Fibroblast of gingiva (primary cell): Measurements from ENCODE around the gene BLVRA.
"Not testable (repeated sequence)": the region's sequence is repeated elsewhere in the genome, so short reads cannot be mapped to it uniquely, and the experiment has no call there.

Source experiments
- DNase-seq: peaks from one replicate; pipeline ENCODE4 v3.0.0-alpha.2; 2011; ENCODE audit warnings: low read depth

Gene BLVRA

GRCh38 chr7:43769281-43769680 lies 10.8 kb downstream of the BLVRA start:
- DNase-seq, result no peak

- DNase-seq, result no peak
Observed at GRCh38 chr7:43769791-43770465, 11.4 kb downstream of the BLVRA start.

DNA sequence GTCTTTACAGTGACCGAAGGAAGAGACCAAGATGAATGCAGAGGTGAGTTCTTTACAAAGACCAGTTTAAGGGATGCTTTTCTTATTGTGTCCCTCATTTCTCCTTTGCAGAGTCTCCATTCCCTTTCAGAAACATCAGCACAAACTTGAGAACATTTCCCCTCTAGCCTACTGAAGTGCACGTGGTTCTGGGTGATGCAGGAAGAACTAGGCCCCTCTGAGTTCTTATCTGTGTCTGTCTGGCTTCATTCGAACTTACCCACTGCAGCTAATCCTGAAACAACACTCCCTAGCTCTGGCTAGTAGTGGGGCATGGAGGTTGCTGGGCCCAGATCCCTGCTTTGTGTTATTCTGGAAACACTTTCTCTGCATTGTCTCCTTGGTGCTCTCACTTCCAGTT lies 12.6 kb downstream of the BLVRA start:
- DNase-seq, result no peak

DNA sequence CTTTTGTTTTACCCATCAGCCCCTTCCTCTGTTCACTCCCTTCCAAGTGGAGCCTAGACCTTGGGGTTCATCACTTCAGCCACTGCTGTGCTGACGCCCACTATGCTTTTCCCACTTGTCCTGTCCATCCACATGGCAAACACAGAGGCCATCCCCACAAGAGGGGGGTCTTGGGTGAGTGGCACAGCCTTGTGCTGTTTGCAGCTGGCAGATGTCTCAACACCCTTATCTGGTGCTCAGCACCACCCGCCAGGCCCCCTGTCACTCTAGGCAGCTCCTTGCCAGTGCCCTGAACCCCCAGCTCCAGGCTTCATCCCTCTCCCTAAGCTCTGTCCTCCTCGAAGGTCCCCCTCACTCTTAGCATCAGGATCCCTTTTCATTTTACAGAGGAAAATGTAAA lies 13.1 kb downstream of the BLVRA start:
- DNase-seq, result no peak

DNA sequence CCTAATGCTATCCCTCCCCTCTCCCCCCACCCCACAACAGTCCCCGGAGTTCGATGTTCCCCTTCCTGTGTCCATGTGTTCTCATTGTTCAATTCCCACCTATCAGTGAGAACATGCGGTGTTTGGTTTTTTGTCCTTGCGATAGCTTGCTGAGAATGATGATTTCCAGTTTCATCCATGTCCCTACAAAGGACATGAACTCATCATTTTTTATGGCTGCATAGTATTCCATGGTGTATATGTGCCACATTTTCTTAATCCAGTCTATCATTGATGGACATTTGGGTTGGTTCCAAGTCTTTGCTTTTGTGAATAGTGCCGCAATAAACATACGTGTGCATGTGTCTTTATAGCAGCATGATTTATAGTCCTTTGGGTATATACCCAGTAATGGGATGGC lies 14.8 kb downstream of the BLVRA start:
- not testable (repeated sequence) for DNase-seq

- DNase-seq, result not testable (repeated sequence)
Observed at GRCh38 chr7:43775255-43775654, 16.8 kb downstream of the BLVRA start.

DNA sequence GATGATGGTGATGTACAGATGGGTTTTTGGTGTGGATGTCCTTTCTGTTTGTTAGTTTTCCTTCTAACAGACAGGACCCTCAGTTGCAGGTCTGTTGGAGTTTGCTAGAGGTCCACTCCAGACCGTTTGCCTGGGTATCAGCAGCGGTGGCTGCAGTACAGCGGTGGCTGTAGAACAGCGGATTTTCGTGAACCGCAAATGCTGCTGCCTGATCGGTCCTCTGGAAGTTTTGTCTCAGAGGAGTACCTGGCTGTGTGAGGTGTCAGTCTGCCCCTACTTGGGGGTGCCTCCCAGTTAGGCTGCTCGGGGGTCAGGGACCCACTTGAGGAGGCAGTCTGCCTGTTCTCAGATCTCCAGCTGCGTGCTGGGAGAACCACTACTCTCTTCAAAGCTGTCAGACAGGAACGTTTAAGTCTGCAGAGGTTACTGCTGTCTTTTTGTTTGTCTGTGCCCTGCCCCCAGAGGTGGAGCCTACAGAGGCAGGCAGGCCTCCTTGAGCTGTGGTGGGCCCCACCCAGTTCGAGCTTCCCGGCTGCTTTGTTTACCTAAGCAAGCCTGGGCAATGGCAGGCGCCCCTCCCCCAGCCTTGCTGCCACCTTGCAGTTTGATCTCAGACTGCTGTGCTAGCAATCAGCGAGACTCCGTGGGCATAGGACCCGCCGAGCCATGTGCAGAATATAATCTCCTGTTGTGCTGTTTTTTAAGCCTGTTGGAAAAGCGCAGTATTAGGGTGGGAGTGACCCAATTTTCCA lies 20.0 kb downstream of the BLVRA start:
- DNase-seq, result not testable (repeated sequence)

GRCh38 chr7:43779045-43779812 lies 20.7 kb downstream of the BLVRA start:
- no peak for DNase-seq

DNA sequence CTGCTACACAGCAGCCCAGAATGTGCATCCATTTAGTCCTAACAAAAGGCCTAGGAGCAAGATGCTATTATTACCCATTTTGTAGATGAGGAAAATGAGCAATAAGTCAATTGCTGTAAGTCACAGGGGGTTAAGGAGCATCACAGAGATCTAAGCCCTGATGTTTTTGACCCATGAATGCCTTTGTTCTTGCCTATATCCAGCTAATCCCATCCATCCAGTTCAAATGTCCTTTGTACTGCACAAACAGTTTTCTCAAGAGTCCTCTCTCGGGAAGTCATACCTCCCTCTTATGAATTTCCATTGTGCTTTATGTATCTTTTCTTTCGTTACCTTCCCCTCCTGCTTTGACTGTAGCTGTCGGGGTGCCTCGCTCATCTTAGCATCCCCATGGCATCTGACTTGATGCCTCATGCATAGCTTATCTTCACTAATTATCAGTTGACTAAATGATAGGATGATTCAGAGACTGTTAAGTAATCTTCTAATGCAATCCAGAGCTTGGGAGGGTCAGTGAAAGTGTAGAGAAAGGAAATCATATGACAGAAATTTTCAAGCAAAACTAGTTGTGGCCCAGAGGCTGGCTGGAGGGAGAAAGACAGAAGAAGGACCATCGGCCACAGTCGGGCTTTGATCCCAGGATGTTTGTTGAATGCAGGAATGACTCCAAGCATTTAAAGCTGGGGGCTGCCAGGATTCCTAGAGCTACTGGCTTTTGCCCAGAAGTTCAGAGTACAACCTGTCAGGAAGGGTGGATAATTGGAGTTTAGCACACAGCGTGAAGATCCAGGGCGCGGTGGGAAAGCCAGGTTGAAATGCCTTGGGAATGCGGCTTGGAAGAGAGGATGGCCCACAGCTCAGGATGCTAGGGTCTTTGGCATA lies 23.5 kb downstream of the BLVRA start:
- peak; percentile 41 for DNase-seq

DNA sequence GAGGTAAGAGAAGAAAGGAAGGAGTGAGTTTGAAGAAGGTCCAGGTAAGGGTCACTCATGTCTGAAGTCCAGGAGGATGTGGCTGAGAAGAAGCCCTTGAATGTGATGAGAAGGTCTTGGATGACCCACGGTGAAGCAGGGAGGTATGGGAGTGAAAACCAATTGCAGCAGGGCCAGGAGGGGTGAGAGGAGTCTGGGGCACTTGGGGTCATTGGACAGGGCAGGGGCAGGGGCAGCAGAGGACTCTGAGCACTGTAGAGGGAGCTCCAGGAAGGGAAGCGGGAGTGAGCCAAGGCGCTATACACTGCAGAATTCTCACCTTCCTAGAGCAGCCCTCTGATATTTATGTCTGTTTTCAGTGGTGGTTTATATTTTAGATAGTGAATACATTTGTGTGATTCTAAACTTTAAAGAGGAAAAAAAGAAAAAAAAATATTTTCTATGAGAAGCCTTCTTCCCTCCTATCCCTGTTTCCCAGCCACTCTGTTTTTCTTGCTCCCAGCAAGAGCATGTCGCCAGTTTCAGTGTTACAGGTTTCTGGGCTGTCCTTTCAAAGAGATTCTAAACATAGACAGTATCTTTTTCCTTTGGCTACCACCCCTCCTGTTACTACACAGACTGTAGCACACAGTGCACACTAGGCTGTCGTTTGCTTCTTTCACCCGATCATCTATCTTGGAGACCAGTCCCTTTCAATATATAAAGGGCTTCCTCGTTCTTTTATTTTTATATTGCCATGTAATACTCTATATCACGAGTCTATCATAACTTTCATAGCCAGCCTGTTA lies 24.5 kb downstream of the BLVRA start:
- no peak for DNase-seq

- DNase-seq, result no peak
Observed at GRCh38 chr7:43784030-43784584, 25.6 kb downstream of the BLVRA start.

DNA sequence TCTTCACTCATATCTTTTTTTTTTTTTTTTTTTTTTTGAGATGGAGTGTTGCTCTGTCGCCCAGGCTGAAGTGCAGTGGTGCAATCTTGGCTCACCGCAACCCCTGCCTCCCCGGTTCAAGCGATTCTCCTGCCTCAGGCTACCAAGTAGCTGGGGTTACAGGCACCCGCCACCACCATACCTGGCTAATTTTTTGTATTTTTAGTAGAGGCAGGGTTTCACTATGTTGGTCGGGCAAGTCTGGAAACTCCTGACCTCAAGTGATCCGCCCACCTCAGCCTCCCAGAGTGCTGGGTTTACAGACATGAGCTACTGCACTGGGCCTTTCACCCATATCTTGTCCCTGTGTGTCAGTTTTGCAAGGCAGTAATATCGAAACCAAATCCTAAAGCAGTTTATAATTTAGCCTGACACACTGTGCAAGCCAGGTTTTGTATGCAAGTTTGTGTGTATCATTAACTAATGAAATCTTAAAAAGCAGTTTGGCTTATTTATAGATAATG lies 26.2 kb downstream of the BLVRA start:
- peak; percentile 13 for DNase-seq

DNA sequence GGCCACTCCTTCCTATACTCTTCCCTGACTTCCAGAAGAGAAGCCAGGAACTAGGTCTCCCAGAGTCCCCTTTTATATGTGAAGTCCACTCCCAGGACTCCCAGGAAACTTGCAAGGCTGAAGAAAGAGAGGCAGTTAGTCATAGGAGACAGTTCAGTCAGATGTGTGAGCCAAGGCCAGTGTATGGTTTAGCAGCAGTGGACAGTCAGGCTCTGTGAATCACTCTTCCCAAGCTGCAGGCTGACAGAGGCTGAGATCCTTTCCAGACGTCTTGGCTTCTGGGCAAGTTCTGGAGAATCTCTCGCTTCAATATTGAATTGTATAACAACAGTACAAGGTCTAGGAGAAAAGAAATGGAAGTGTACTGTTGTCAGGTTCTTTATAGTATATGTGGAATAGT lies 26.9 kb downstream of the BLVRA start:
- DNase-seq, result peak; percentile 74

DNA sequence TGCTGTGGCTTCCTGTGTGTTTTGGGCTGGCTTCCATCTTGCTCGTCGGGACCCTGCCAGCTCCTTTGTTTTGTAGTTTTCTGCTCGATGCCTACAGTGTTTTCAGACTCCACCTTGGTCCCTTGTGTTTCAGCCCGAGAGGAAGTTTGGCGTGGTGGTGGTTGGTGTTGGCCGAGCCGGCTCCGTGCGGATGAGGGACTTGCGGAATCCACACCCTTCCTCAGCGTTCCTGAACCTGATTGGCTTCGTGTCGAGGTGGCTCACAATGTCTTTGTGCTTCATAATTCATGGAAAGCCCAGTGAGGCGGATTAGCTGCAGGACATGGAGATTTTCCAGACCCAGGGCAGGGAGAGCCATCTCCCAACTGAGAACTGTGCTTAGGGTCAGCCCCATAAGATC lies 29.3 kb downstream of the BLVRA start:
- no peak for DNase-seq

DNA sequence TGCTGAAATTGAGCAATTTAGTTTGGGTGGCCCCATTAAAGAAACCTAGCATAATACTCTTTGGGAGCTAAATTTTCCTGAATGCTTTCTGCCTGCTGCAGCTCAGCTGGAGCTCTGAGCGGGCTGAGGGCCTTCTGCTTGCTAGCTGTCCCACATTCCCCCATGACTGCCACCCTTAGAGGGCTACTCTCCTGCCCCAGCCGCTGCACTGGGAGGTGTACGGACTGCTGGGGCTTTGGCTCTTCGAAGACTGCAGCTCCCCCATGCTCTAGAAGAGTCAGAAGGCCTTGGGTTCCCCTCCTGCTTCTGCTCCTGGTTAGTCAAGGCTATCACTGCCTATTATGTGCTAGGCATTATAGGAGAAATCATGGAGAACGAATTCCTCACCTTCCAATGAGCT lies 31.5 kb downstream of the BLVRA start:
- DNase-seq, result no peak

DNA sequence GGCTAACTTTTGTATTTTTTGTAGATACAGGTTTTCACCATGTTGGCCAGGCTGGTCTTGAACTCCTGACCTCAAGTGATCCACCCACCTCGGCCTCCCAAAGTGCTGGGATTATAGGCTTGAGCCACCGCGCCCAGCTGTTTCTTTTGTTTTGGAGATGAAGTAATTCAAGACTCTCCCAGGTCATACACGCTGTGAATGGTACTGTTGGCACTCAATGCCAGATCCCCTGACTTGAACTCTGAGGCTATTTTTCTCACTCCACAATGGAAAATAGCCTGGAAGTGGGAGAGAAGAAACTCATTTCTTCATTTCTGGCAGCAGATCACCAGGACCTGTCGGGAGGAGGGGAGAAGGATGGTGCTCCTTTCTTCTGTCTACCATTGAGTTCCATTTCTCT lies 32.4 kb downstream of the BLVRA start:
- DNase-seq, result no peak

DNA sequence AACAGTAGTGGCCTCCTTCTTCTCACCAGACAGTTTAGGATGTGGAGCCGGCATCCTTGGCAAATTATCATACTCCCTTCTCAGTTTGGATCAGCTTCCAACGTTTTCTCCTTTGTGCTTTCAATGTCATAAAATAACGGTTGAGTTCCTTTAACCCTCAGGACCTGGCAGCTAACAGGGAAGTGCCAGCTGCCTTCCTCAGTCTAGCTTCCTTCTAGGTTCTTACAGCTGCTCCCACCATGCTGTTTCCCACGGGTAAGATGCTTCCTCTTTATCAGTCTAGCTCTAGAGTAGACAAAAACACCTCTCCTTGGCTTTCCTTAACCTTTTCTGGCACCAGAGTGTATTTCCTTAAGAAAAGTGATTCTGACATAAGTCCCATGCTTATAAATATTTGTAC lies 33.2 kb downstream of the BLVRA start:
- no peak for DNase-seq

DNA sequence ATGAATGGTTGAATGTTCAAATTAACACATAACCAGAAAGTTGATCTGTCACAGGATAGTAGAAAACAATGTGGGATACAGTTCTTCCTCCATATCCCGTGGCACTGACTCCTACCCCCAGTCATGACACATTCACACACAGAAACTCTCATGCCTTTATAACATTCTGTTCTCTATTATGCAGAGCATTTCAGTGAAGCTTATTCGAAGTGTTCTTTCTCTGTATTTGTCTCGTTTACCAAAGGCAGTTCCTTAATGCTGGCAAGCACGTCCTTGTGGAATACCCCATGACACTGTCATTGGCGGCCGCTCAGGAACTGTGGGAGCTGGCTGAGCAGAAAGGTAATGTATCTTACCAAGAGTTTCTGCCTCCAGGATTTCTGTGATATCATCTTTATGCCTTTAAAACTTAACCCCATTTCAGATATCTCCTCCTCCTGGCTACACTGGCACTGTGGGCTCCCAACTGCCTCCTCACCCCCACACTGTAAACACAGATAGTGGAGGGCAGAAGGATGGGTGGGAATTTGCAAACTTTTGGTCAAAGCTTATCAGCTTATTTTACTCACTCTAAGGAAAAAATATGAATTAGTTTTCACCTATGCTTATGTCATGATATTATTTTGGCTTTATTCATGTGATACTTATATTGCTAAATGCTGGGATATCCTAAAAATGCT lies 34.1 kb downstream of the BLVRA start:
- DNase-seq, result no peak

GRCh38 chr7:43799605-43800004 lies 41.1 kb downstream of the BLVRA start:
- no peak for DNase-seq

GRCh38 chr7:43803865-43804264 lies 45.4 kb downstream of the BLVRA start:
- no peak for DNase-seq
